Measurements from ENCODE around the gene MED20.

The MED20 gene

DNA sequence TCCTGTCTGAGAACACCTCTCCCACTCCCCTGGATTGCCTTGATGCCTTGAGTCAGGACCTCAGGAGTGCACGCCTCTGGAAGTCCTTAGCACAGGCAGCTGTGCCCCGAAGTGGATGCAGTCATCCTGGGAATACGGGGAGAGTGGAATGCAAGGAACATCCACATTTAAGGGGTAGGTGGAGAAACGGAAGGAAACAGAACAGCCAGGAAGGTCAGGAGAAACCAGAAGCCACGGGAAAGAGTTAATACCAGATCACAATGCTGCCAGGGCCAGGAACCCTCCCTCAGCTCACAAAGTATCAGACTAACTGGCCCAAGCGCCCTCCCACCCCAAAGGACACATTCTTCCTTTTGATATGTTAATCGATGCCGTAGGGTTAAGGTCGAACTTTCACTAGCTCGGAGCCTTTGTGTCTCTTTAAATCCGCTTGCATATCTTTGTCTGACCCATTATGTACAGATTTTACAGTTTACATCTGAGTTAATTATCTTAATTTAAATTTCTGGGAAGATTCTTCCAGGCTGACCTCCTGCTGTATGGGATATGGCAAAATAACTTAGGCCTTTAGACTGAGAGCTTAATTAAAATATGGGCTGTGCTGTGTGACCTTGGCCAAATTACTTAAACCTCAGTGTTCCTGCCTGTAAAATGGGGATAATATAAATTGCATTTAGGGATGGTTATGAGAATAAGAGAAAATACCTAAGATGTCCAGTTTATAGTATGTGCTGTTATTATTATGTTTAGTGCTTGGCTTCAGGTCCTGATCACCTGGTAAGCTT is 44.7 kb upstream of the MED20 start:
- Mint-ChIP-seq H3K4me3 (no peak overlapping the region), H3K9me3 (no peaks in the 10 kb centered on the region), H3K27me3 (ENCODE audit: low read depth) (peaks cover 5% of the 10 kb centered on the region)

GRCh38 chr6:41964201-41964887 is 43.4 kb upstream of the MED20 start:
- Mint-ChIP-seq H3K4me3 (no peak overlapping the region), H3K27me3 (ENCODE audit: low read depth) (peaks cover 5% of the 10 kb centered on the region), H3K36me3 (ENCODE audit: low read depth) (no peaks in the 10 kb centered on the region), H3K9me3 (no peaks in the 10 kb centered on the region), H3K27ac (no peak overlapping the region), H3K4me1 (no peaks in the 10 kb centered on the region)
- TF ChIP-seq CTCF (IDR thresholded peaks at IDR 0.05; ENCODE audit: unreplicated experiment in 3 of 3) = no peak

More for the DNA sequence above, 44.7 kb upstream of the MED20 start:
- Mint-ChIP-seq H3K27ac (no peak overlapping the region), H3K36me3 (ENCODE audit: low read depth) (no peaks in the 10 kb centered on the region), H3K4me1 (no peaks in the 10 kb centered on the region)
- no peak for TF ChIP-seq CTCF (IDR thresholded peaks at IDR 0.05; ENCODE audit: unreplicated experiment in 3 of 3)

DNA sequence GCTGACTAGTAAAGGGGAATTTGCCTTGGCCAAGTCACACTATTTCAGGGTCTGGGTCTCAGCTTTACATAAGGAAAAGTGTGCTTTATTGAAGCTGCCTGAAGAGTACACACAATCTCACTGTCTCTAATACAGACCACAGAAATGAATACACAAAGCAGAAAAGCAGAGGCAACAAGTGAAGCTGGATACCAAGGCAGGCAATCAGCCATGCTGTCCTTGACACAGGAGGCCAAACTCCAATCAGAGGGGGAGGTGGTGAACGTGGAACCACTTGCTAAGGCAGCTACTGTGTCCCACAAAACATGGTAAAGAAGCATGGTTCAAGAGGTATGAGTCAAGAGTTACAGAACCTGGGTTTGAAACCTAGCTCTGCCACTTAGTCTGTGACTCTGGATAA is 42.4 kb upstream of the MED20 start:
- no peaks in the 10 kb centered on the region for H3K4me1 Mint-ChIP-seq
- no peak overlapping the region for H3K27ac Mint-ChIP-seq
- peaks cover 5% of the 10 kb centered on the region for H3K27me3 Mint-ChIP-seq (ENCODE audit: low read depth)
- no peak overlapping the region for H3K4me3 Mint-ChIP-seq
- no peaks in the 10 kb centered on the region for H3K36me3 Mint-ChIP-seq (ENCODE audit: low read depth)
- TF ChIP-seq CTCF (IDR thresholded peaks at IDR 0.05; ENCODE audit: unreplicated experiment in 3 of 3) = no peak
- H3K9me3 Mint-ChIP-seq = no peaks in the 10 kb centered on the region

DNA sequence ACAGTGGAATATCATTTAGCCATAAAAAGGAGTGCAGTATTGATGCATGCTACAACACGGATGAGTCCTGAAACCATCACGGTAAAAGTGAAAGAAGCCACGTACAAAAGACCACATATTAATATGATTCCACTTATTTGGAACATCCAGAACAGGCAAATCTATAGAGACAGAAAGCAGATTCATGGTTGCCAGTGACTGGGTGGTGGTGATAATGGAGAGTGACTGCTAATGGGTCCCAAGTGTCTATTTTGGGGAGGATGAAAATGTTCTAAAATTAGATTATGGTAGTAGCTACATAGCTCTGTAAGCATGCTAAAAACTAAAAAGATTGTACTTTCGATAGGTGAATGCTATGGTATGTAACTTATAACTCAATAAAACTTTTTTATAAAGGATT is 39.1 kb upstream of the MED20 start:
- Mint-ChIP-seq H3K4me3 (no peak overlapping the region), H3K36me3 (ENCODE audit: low read depth) (no peaks in the 10 kb centered on the region)

GRCh38 chr6:41958022-41958856 is 37.3 kb upstream of the MED20 start:
- peaks cover 4% of the 10 kb centered on the region for H3K27me3 Mint-ChIP-seq (ENCODE audit: low read depth)
- no peaks in the 10 kb centered on the region for H3K9me3 Mint-ChIP-seq
- no peak overlapping the region for H3K4me3 Mint-ChIP-seq
- no peak overlapping the region for H3K27ac Mint-ChIP-seq
- no peak for TF ChIP-seq CTCF (IDR thresholded peaks at IDR 0.05; ENCODE audit: unreplicated experiment in 3 of 3)
- no peaks in the 10 kb centered on the region for H3K4me1 Mint-ChIP-seq
- no peaks in the 10 kb centered on the region for H3K36me3 Mint-ChIP-seq (ENCODE audit: low read depth)

More for the DNA sequence above, 39.1 kb upstream of the MED20 start:
- H3K9me3 Mint-ChIP-seq = no peaks in the 10 kb centered on the region
- TF ChIP-seq CTCF (IDR thresholded peaks at IDR 0.05; ENCODE audit: unreplicated experiment in 3 of 3) = no peak
- no peak overlapping the region for H3K27ac Mint-ChIP-seq
- no peaks in the 10 kb centered on the region for H3K4me1 Mint-ChIP-seq
- peaks cover 5% of the 10 kb centered on the region for H3K27me3 Mint-ChIP-seq (ENCODE audit: low read depth)
